DMS 273 (cell line): ENCODE measurements around the gene MYO7A.

Source experiments
- DNase-seq: peaks from one replicate; lab custom pipeline; 2025; ENCODE audit not compliant: unreplicated experiment; lab: John Stamatoyannopoulos, UW

MYO7A gene

GRCh38 chr11:77111277-77111676 lies 16.8 kb upstream of the MYO7A start:
- no peak for DNase-seq

- DNase-seq: no peak
These were observed 16.1 kb upstream of the MYO7A start for GRCh38 chr11:77111946-77112345.

GRCh38 chr11:77112641-77113381 lies 15.2 kb upstream of the MYO7A start:
- DNase-seq: no peak

GRCh38 chr11:77113382-77114088 lies 14.5 kb upstream of the MYO7A start:
- DNase-seq: peak; percentile 73

- no peak for DNase-seq
These were observed 14.0 kb upstream of the MYO7A start for GRCh38 chr11:77114089-77114463.

GRCh38 chr11:77115181-77115611 lies 12.8 kb upstream of the MYO7A start:
- DNase-seq: peak; percentile 25

- no peak for DNase-seq
These were observed 12.1 kb upstream of the MYO7A start for GRCh38 chr11:77115956-77116355.

- no peak for DNase-seq
These were observed 10.6 kb upstream of the MYO7A start for GRCh38 chr11:77117492-77117891.

GRCh38 chr11:77118086-77118485 lies 10.0 kb upstream of the MYO7A start:
- DNase-seq: no peak

- DNase-seq: no peak
These were observed 9.1 kb upstream of the MYO7A start for GRCh38 chr11:77118971-77119370.

GRCh38 chr11:77119531-77119936 lies 8.5 kb upstream of the MYO7A start:
- DNase-seq: no peak

GRCh38 chr11:77120571-77120970 lies 7.5 kb upstream of the MYO7A start:
- DNase-seq: no peak

GRCh38 chr11:77121096-77121640 lies 6.9 kb upstream of the MYO7A start:
- DNase-seq: no peak

- no peak for DNase-seq
These were observed 6.0 kb upstream of the MYO7A start for GRCh38 chr11:77121876-77122575.

GRCh38 chr11:77122576-77123212 lies 5.4 kb upstream of the MYO7A start:
- DNase-seq: no peak

- no peak for DNase-seq
These were observed 4.5 kb upstream of the MYO7A start for GRCh38 chr11:77123591-77123990.

- DNase-seq: no peak
These were observed 4.0 kb upstream of the MYO7A start for GRCh38 chr11:77124041-77124440.

- no peak for DNase-seq
These were observed 3.6 kb upstream of the MYO7A start for GRCh38 chr11:77124488-77124887.

- no peak for DNase-seq
These were observed 2.9 kb upstream of the MYO7A start for GRCh38 chr11:77125191-77125590.

GRCh38 chr11:77125695-77126094 lies 2.4 kb upstream of the MYO7A start:
- no peak for DNase-seq

- DNase-seq: peak; percentile 17
These were observed 1.8 kb upstream of the MYO7A start for GRCh38 chr11:77126156-77126775.
